Activated naive CD8-positive, alpha-beta T cell treated with anti-CD3 and anti-CD28 coated beads, Interleukin-2, amount 50 U/mL, for 24 hours (primary cell): Measurements from ENCODE around the gene C3.

Source experiments
- ATAC-seq: fragments of 150-1000 bp; cut with Tn5 transposase; one replicate; pipeline ENCODE4 v1.10.0; 2021
- DNase-seq: peaks from one replicate; pipeline ENCODE4 v3.0.0; 2021
- H3K27ac Mint-ChIP-seq: one replicate; pipeline ENCODE4 v1.8.0; 2021; ENCODE audit warnings: mild to moderate bottlenecking, mixed read lengths
- H3K27me3 Mint-ChIP-seq: one replicate; pipeline ENCODE4 v1.8.0; 2021; ENCODE audit warnings: mixed read lengths
- H3K36me3 Mint-ChIP-seq: one replicate; pipeline ENCODE4 v1.8.0; 2021; ENCODE audit warnings: low read depth, mixed read lengths
- H3K4me1 Mint-ChIP-seq: one replicate; pipeline ENCODE4 v1.8.0; 2021; ENCODE audit warnings: mixed read lengths
- H3K4me3 Mint-ChIP-seq: one replicate; pipeline ENCODE4 v1.8.0; 2021; ENCODE audit warnings: mild to moderate bottlenecking, moderate library complexity, mixed read lengths
- H3K9me3 Mint-ChIP-seq: one replicate; pipeline ENCODE4 v1.8.0; 2021; ENCODE audit warnings: mixed read lengths

Gene C3

GRCh38 chr19:6706633-6706958, 13.9 kb downstream of the C3 start:
- DNase-seq, result no peak
- Mint-ChIP-seq H3K9me3 (no peaks in the 10 kb centered on the region), H3K27ac (no peak overlapping the region), H3K4me3 (no peak overlapping the region), H3K4me1 (peaks cover 10% of the 10 kb centered on the region), H3K36me3 (no peaks in the 10 kb centered on the region), H3K27me3 (peaks cover 41% of the 10 kb centered on the region)
- ATAC-seq, result no peak

GRCh38 chr19:6705931-6706632, 14.4 kb downstream of the C3 start:
- no peaks in the 10 kb centered on the region for H3K9me3 Mint-ChIP-seq
- peaks cover 8% of the 10 kb centered on the region for H3K4me1 Mint-ChIP-seq
- ATAC-seq (no peak), DNase-seq (no peak)
- peaks cover 36% of the 10 kb centered on the region for H3K27me3 Mint-ChIP-seq
- no peak overlapping the region for H3K27ac Mint-ChIP-seq
- no peaks in the 10 kb centered on the region for H3K36me3 Mint-ChIP-seq
- H3K4me3 Mint-ChIP-seq, result no peak overlapping the region

- ATAC-seq (no peak), DNase-seq (no peak)
- Mint-ChIP-seq H3K4me3 (no peak overlapping the region), H3K27ac (no peak overlapping the region), H3K27me3 (no peaks in the 10 kb centered on the region), H3K36me3 (no peaks in the 10 kb centered on the region), H3K9me3 (no peaks in the 10 kb centered on the region), H3K4me1 (peaks cover 7% of the 10 kb centered on the region)
These were observed 19.7 kb downstream of the C3 start for GRCh38 chr19:6700586-6701316.

- ATAC-seq (no peak), DNase-seq (no peak)
- Mint-ChIP-seq H3K4me1 (peaks cover 7% of the 10 kb centered on the region), H3K4me3 (no peak overlapping the region), H3K36me3 (no peaks in the 10 kb centered on the region), H3K27me3 (no peaks in the 10 kb centered on the region), H3K27ac (no peak overlapping the region), H3K9me3 (no peaks in the 10 kb centered on the region)
These were observed 20.5 kb downstream of the C3 start for GRCh38 chr19:6699935-6700334.

- no peak for DNase-seq
- Mint-ChIP-seq H3K27ac (no peak overlapping the region), H3K4me1 (peaks cover 7% of the 10 kb centered on the region), H3K36me3 (no peaks in the 10 kb centered on the region), H3K27me3 (no peaks in the 10 kb centered on the region), H3K9me3 (no peaks in the 10 kb centered on the region), H3K4me3 (no peak overlapping the region)
- ATAC-seq, result no peak
These were observed 23.2 kb downstream of the C3 start for GRCh38 chr19:6697291-6697690.

- no peak for DNase-seq
- no peak overlapping the region for H3K27ac Mint-ChIP-seq
- H3K36me3 Mint-ChIP-seq, result no peaks in the 10 kb centered on the region
- H3K4me3 Mint-ChIP-seq, result no peak overlapping the region
- H3K4me1 Mint-ChIP-seq, result peaks cover 7% of the 10 kb centered on the region
- no peaks in the 10 kb centered on the region for H3K9me3 Mint-ChIP-seq
- no peak for ATAC-seq
- no peaks in the 10 kb centered on the region for H3K27me3 Mint-ChIP-seq
These were observed 24.1 kb downstream of the C3 start for GRCh38 chr19:6696239-6696820.

- Mint-ChIP-seq H3K27ac (no peak overlapping the region), H3K4me3 (no peak overlapping the region), H3K9me3 (no peaks in the 10 kb centered on the region), H3K27me3 (no peaks in the 10 kb centered on the region), H3K4me1 (peaks cover 10% of the 10 kb centered on the region), H3K36me3 (no peaks in the 10 kb centered on the region)
- ATAC-seq, result peak; percentile 52
- no peak for DNase-seq
These were observed 26.2 kb downstream of the C3 start for GRCh38 chr19:6694147-6694815.

GRCh38 chr19:6693681-6694080, 26.8 kb downstream of the C3 start:
- Mint-ChIP-seq H3K9me3 (peaks cover 3% of the 10 kb centered on the region), H3K36me3 (no peaks in the 10 kb centered on the region), H3K27ac (no peak overlapping the region), H3K27me3 (no peaks in the 10 kb centered on the region), H3K4me1 (peaks cover 13% of the 10 kb centered on the region), H3K4me3 (no peak overlapping the region)
- ATAC-seq, result no peak
- no peak for DNase-seq

- Mint-ChIP-seq H3K27ac (no peak overlapping the region), H3K4me3 (no peak overlapping the region), H3K36me3 (no peaks in the 10 kb centered on the region), H3K9me3 (peaks cover 4% of the 10 kb centered on the region), H3K27me3 (no peaks in the 10 kb centered on the region), H3K4me1 (peaks cover 14% of the 10 kb centered on the region)
- no peak for DNase-seq
- ATAC-seq, result no peak
These were observed 27.4 kb downstream of the C3 start for GRCh38 chr19:6693056-6693471.

- Mint-ChIP-seq H3K27ac (no peak overlapping the region), H3K4me3 (no peak overlapping the region), H3K4me1 (peaks cover 13% of the 10 kb centered on the region), H3K9me3 (peaks cover 4% of the 10 kb centered on the region), H3K36me3 (no peaks in the 10 kb centered on the region), H3K27me3 (no peaks in the 10 kb centered on the region)
- DNase-seq, result no peak
- no peak for ATAC-seq
These were observed 28.4 kb downstream of the C3 start for GRCh38 chr19:6692027-6692426.

- H3K9me3 Mint-ChIP-seq, result peaks cover 4% of the 10 kb centered on the region
- H3K27ac Mint-ChIP-seq, result no peak overlapping the region
- no peak overlapping the region for H3K4me3 Mint-ChIP-seq
- H3K36me3 Mint-ChIP-seq, result no peaks in the 10 kb centered on the region
- ATAC-seq, result no peak
- no peak for DNase-seq
- no peaks in the 10 kb centered on the region for H3K27me3 Mint-ChIP-seq
- peaks cover 15% of the 10 kb centered on the region for H3K4me1 Mint-ChIP-seq
These were observed 29.1 kb downstream of the C3 start for GRCh38 chr19:6691342-6691741.

- no peaks in the 10 kb centered on the region for H3K36me3 Mint-ChIP-seq
- DNase-seq (no peak), ATAC-seq (no peak)
- H3K4me3 Mint-ChIP-seq, result no peak overlapping the region
- H3K4me1 Mint-ChIP-seq, result peaks cover 15% of the 10 kb centered on the region
- no peaks in the 10 kb centered on the region for H3K27me3 Mint-ChIP-seq
- no peak overlapping the region for H3K27ac Mint-ChIP-seq
- H3K9me3 Mint-ChIP-seq, result peaks cover 4% of the 10 kb centered on the region
These were observed 30.1 kb downstream of the C3 start for GRCh38 chr19:6690160-6690885.

GRCh38 chr19:6687114-6687513, 33.3 kb downstream of the C3 start:
- H3K27ac Mint-ChIP-seq, result no peak overlapping the region
- H3K4me3 Mint-ChIP-seq, result no peak overlapping the region
- ATAC-seq, result peak; percentile 72

GRCh38 chr19:6686628-6686975, 33.8 kb downstream of the C3 start:
- Mint-ChIP-seq H3K9me3 (peaks cover 8% of the 10 kb centered on the region), H3K27me3 (no peaks in the 10 kb centered on the region), H3K27ac (no peak overlapping the region), H3K4me3 (no peak overlapping the region), H3K36me3 (no peaks in the 10 kb centered on the region), H3K4me1 (peaks cover 31% of the 10 kb centered on the region)
- DNase-seq (no peak), ATAC-seq (no peak)

More at GRCh38 chr19:6687114-6687513, 33.3 kb downstream of the C3 start:
- Mint-ChIP-seq H3K27me3 (no peaks in the 10 kb centered on the region), H3K36me3 (no peaks in the 10 kb centered on the region), H3K4me1 (peaks cover 31% of the 10 kb centered on the region), H3K9me3 (peaks cover 8% of the 10 kb centered on the region)
- DNase-seq, result no peak
